ENCODE data around the gene SPANXN1.
"Not testable (repeated sequence)": the region's sequence is repeated elsewhere in the genome, so short reads cannot be mapped to it uniquely, and the experiment has no call there.

SPANXN1 gene

DNA sequence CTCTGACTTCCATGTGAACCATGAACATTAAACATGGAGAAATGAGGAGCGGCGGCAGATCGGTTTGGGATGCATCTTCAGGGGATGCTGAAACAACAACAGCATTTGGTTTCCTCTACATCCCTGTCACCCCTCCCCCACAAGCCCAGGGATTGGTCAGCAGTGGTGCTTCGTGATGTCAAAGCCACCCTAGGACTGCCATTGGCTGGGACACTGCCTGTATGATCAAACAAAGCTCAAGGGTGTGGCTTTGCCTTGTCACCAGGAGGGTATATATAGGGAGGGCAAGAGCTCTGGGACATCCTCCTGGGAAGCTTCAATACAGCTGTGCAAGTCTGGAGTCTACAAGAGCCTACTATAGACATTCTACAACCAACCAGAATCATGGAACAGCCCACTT is at the start of gene SPANXN1:
Gene SPANXN1, plus strand, starts transcription at position 301 of the 400 bp plus-strand sequence. Its CDS starts 84 bp downstream, at position 385.
- DNase-seq: not testable (repeated sequence)

GRCh38 chrX:145199078-145199477 is 48.2 kb upstream of the SPANXN1 start:
- DNase-seq: no peak

- DNase-seq: no peak
Measured at GRCh38 chrX:145213504-145213903, 33.8 kb upstream of the SPANXN1 start.

GRCh38 chrX:145292218-145292617 is 44.9 kb downstream of the SPANXN1 start:
- DNase-seq: no peak
